Liver (tissue), 9 donors: Measurements from ENCODE around the gene INHBB. TPM values are rescaled to one million over a fixed set of nuclear protein-coding genes. Genes with fewer than 3 reads are reported as not detected.

ENCODE experiments used
- DNase-seq: peaks from one replicate; pipeline ENCODE4 v3.0.0-alpha.2; 2017; ENCODE audit warnings: low spot score
- H3K27ac ChIP-seq, 2 donors: one replicate each; pipeline ENCODE4 v1.7.0; 2013; ENCODE audit warnings: inconsistent platforms in 2 of 2, low read length in 2 of 2, control low read depth in 1 of 2, low read depth in 1 of 2, mild to moderate bottlenecking in 1 of 2
- H3K27me3 ChIP-seq, 4 donors: one replicate each; pipeline versions ENCODE4 v1.6.1 to v1.7.0; 2013; ENCODE audit warnings: low read length in 3 of 4, inconsistent platforms in 1 of 4, mild to moderate bottlenecking in 1 of 4, moderate library complexity in 1 of 4; ENCODE audit not compliant: control insufficient read depth in 4 of 4, insufficient read depth in 4 of 4
- H3K36me3 ChIP-seq, 4 donors: one replicate each; pipeline versions ENCODE4 v1.6.1 to v1.7.0; 2013; ENCODE audit warnings: low read length in 3 of 4, mild to moderate bottlenecking in 3 of 4, low read depth in 1 of 4, moderate library complexity in 1 of 4; ENCODE audit not compliant: control insufficient read depth in 4 of 4, insufficient read depth in 3 of 4
- H3K4me1 ChIP-seq, 4 donors: one replicate each; pipeline versions ENCODE4 v1.6.1 to v1.7.0; 2013; ENCODE audit warnings: low read length in 3 of 4, mild to moderate bottlenecking in 3 of 4, moderate library complexity in 1 of 4; ENCODE audit not compliant: control insufficient read depth in 4 of 4, insufficient read depth in 4 of 4
- H3K4me3 ChIP-seq, 3 donors: one replicate each; pipeline versions ENCODE4 v1.6.1 to v1.7.0; 2013; ENCODE audit warnings: low read length in 3 of 3, control low read depth in 1 of 3, low read depth in 1 of 3, mild to moderate bottlenecking in 1 of 3
- H3K9ac ChIP-seq, 2 donors: one replicate each; pipeline ENCODE4 v1.7.0; 2013; ENCODE audit warnings: low read length in 2 of 2, mild to moderate bottlenecking in 2 of 2, moderate library complexity in 2 of 2, control low read depth in 1 of 2, low read depth in 1 of 2
- H3K9me3 ChIP-seq, 4 donors: one replicate each; pipeline versions ENCODE4 v1.6.1 to v1.7.0; 2013; ENCODE audit warnings: low read length in 3 of 4; ENCODE audit not compliant: control insufficient read depth in 4 of 4
- EGR1 ChIP-seq, 2 donors: IDR thresholded peaks; 2 replicates each; pipeline ENCODE4 v1.6.1; 2016 to 2018; ENCODE audit warnings: antibody characterized with exemption in 2 of 2, low read depth in 2 of 2
- HNF4A ChIP-seq, 2 donors: conservative IDR thresholded peaks; 2 replicates each; pipeline ENCODE4 v1.6.1; 2016; ENCODE audit warnings: antibody characterized with exemption in 2 of 2, mild to moderate bottlenecking in 2 of 2
- JUND ChIP-seq, 2 donors: IDR thresholded peaks; 2 replicates each; pipeline ENCODE4 v1.6.1; 2016; ENCODE audit warnings: antibody characterized with exemption in 2 of 2
- NR2F2 ChIP-seq: IDR thresholded peaks from 2 replicates; pipeline ENCODE4 v1.6.1; 2016; ENCODE audit warnings: antibody characterized with exemption
- RAD21 ChIP-seq, 2 donors: IDR thresholded peaks; 2 replicates each; pipeline ENCODE4 v1.6.1; 2016; ENCODE audit warnings: antibody characterized with exemption in 2 of 2, mild to moderate bottlenecking in 2 of 2
- REST ChIP-seq: IDR thresholded peaks from 2 replicates; pipeline ENCODE4 v1.6.1; 2016; ENCODE audit warnings: antibody characterized with exemption, mild to moderate bottlenecking
- RXRA ChIP-seq, 2 donors: IDR thresholded peaks; 2 replicates each; pipeline ENCODE4 v1.6.1; 2017 to 2018; ENCODE audit warnings: antibody characterized with exemption in 2 of 2, mild to moderate bottlenecking in 1 of 2
- SP1 ChIP-seq: IDR thresholded peaks from 2 replicates; pipeline ENCODE4 v1.6.1; 2018; ENCODE audit warnings: antibody characterized with exemption, mild to moderate bottlenecking
- YY1 ChIP-seq: IDR thresholded peaks from 2 replicates; pipeline ENCODE4 v1.6.1; 2016; ENCODE audit warnings: antibody characterized with exemption, mild to moderate bottlenecking
- ZBTB33 ChIP-seq: IDR thresholded peaks from 2 replicates; pipeline ENCODE4 v1.6.1; 2016; ENCODE audit warnings: antibody characterized with exemption
- WGBS: extraction: QIAGEN DNeasy Blood & Tissue Kit; methylation state at CpG from one replicate; pipeline ENCODE4 v1.1.7; 2013; 5-methylcytosine and 5-hydroxymethylcytosine counted together
- polyA plus RNA-seq, 2 donors: library from polyadenylated mRNA; stranded (reverse) in 1 of 2; unstranded in 1 of 2; fragments of 200-250 nt in 1 of 2; fragments of >200 nt in 1 of 2; fragmentation: Nextera tagmentation in 1 of 2; extraction: Ambion mirVana in 1 of 2; gene quantifications; one replicate each; pipeline versions ENCODE4 v1.2.1 to v1.2.3, GENCODE V29; 2013 to 2015
- total RNA-seq, 2 donors: library from RNA; depleted of rRNA; stranded (reverse); fragments of >200 nt; gene quantifications; one replicate each; pipeline ENCODE4 v1.2.3, GENCODE V29; 2014
- TF ChIP-seq, protein P1 (sequence below): fragments of 150-350 bp; IDR thresholded peaks from 2 replicates; pipeline ENCODE4 v1.5.1; 2017; ENCODE audit warnings: improper control_type of control experiment, low read depth, low read length; ENCODE audit not compliant: missing input control
- TF ChIP-seq, protein P2 (sequence below): IDR thresholded peaks from 2 replicates; pipeline ENCODE4 v1.6.1; 2016; ENCODE audit warnings: antibody characterized with exemption
- donor health status: healthy.
- donor health status: healthy.
- donor health status: healthy.
- donor health status: healthy.
- donor health status: healthy.

Gene INHBB
- total and polyA plus RNA-seq, 4 donors: 0.36 to 7.4 (median 2.1) TPM

DNA sequence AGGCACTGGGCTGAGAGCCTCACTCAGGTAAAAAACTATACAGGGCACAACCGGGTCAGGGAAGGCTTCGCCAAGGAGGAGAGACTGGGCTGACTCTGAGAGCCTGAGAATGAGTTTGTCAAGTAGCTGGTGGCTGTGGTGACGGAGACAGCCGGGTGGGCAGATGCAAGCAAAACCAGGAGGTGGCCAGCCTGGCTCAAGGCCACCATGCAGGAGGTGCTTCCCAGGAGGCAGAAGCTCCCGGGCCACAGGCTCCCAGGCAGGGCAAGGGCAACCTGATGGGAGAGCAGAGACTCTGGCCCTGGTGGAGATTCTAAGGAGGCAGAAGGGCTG, 2.9 kb upstream of the INHBB start (continued):
- TF ChIP-seq, protein P1, sequence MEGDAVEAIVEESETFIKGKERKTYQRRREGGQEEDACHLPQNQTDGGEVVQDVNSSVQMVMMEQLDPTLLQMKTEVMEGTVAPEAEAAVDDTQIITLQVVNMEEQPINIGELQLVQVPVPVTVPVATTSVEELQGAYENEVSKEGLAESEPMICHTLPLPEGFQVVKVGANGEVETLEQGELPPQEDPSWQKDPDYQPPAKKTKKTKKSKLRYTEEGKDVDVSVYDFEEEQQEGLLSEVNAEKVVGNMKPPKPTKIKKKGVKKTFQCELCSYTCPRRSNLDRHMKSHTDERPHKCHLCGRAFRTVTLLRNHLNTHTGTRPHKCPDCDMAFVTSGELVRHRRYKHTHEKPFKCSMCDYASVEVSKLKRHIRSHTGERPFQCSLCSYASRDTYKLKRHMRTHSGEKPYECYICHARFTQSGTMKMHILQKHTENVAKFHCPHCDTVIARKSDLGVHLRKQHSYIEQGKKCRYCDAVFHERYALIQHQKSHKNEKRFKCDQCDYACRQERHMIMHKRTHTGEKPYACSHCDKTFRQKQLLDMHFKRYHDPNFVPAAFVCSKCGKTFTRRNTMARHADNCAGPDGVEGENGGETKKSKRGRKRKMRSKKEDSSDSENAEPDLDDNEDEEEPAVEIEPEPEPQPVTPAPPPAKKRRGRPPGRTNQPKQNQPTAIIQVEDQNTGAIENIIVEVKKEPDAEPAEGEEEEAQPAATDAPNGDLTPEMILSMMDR: no peak

DNA sequence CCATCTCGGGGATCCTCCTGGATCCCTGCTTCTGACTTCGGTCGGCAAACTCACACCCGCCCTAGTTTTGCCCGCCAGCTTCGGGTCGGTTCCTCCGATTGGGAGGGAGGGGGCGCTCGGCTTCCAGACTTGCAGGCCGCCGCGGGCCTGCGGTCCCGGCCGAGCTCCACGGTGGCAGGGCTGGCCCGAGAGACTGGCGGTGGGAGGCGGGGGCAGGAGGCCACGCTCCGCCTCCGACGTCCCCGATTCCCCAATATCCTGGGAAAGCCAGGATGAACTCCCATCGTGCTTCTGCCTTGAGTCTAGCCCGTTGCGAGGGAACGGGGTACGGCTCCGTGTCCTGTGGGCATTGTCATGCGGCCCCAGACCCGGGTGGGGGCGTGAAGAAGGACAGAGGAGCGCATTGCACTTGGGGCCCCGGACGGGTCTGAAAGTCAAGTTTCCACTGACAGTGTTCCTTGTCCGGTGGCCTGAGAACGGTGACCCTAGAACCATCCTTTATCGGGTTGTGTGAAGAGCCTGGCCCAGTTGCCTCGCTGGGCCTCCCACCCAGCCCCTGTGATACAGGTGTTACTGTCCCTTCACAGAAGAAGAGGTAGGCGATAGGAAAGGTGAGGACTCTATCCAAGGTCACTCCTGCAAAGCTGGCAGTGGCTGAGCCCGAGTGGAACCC, 2.4 kb upstream of the INHBB start:
- WGBS: 6% methylated on average over 43 of the region's 43 CpGs
- Histone ChIP-seq H3K4me3 (peak overlapping the region in 2 of 3 donors; percentile 24 to 62), H3K9ac (no peak overlapping the region), H3K36me3 (no peaks in the 10 kb centered on the region), H3K27me3 (peaks cover 0 to 3% (median 1%) of the 10 kb centered on the region in 4 donors), H3K27ac (peak overlapping the region; percentile 34 to 71), H3K4me1 (peaks cover 9 to 38% (median 27%) of the 10 kb centered on the region in 4 donors), H3K9me3 (no peaks in the 10 kb centered on the region)
- peak; percentile 34 for TF ChIP-seq SP1
- TF ChIP-seq JUND (IDR thresholded peaks at IDR 0.05): no peak
- TF ChIP-seq, protein P1: peak; percentile 85
- TF ChIP-seq RAD21 (IDR thresholded peaks at IDR 0.05): peak; percentile 96 to 97
- TF ChIP-seq EGR1 (IDR thresholded peaks at IDR 0.05; ENCODE audit: low read depth in 2 of 2): no peak
- no peak for TF ChIP-seq ZBTB33
- TF ChIP-seq HNF4A (conservative IDR thresholded peaks at IDR 0.05): peak; percentile 11 to 19
- peak; percentile 64 for DNase-seq

DNA sequence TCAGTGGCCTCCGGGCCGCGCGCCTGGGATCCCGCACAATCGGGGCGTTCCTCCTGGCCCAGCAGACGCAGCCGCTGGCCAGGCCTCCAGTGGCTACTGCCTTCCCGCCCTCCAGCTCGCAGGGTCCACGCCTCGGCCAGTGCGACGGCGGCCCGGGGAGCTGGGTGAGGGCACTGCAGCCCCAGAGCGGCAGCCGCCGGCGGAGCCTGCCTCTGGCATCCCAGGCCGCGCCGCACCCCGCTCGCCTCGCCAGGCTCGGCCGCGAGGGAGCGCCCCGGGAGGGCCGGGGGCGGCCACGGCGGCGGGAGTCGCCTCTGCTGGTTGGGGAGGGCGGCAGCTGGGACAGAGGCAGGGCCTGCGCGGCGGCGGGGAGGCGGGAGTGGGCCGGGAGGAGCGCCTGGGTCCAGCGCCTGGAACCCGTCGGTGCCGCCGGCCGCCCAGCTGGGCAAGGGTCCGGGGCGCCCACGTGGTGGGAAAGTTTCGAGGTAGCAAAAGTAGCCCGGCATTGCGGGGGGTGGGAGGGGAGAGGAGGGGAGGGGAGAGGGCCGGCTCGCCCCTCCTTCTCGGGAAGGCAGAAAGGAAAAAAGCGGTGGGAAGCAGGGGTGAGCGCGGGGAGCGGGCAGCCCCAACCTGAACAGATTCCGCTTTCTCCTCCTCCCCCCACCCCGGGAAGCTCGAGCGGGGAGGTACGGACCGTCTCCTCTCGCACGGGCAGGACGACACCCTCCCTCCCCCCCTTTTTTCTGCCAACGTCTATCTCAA, 1.5 kb upstream of the INHBB start:
- no peak for DNase-seq
- peak overlapping the region in 2 of 3 donors; percentile 35 to 62 for H3K4me3 ChIP-seq
- H3K27ac ChIP-seq: peak overlapping the region; percentile 71
- peaks cover 0 to 3% (median 1%) of the 10 kb centered on the region in 4 donors for H3K27me3 ChIP-seq
- peak overlapping the region; percentile 5 to 10 for H3K9ac ChIP-seq
- H3K36me3 ChIP-seq: peaks cover 0 to under 1% (median 0%) of the 10 kb centered on the region in 4 donors
- TF ChIP-seq RXRA (IDR thresholded peaks at IDR 0.05) (no peak), HNF4A (conservative IDR thresholded peaks at IDR 0.05) (no peak), REST (no peak), ZBTB33 (no peak), YY1 (no peak), NR2F2 (no peak)
- TF ChIP-seq, protein P2, sequence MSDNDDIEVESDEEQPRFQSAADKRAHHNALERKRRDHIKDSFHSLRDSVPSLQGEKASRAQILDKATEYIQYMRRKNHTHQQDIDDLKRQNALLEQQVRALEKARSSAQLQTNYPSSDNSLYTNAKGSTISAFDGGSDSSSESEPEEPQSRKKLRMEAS: no peak
- 2% methylated on average over 75 of the region's 75 CpGs for WGBS
- no peaks in the 10 kb centered on the region for H3K9me3 ChIP-seq
- peaks cover 9 to 46% (median 32%) of the 10 kb centered on the region in 4 donors for H3K4me1 ChIP-seq
